Measurements from ENCODE around the gene FBLN5. TPM values are rescaled to one million over a fixed set of nuclear protein-coding genes. Genes with fewer than 3 reads are reported as not detected.
A peak's percentile ranks its signal among the peaks of the same experiment; 100 is the strongest.

The FBLN5 gene
- total RNA-seq, 2 experiments from 2014 or later, result 1.3 to 1.4 TPM

DNA sequence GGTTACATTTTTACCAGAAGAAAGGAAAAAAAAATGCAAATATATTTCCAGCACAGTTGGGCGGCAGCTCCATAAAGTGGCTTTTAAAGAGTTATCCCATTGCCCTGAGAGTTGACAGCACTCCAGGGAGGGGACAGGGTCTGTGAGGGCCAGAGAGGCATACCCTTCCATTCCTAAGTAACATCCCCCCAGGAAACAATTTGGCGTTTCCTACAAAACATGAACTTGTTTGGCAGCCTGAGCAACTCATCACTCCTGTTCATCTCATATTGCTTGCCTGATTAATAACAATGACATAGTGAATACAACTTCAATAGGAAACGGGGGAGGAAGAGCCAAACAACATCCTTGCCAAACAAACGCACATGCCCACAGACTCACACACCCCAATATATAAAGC lies 103.5 kb downstream of the FBLN5 start:
- ChIA-PET CTCF (no interaction called here), POLR2A (interaction anchor here (1.7 kb wide), 1 partner anchor 23 kb away, joined by 7 read pairs; the partner anchor contains the start of gene TC2N)
- DNase-seq (no peak), ATAC-seq (no peak)
- peaks cover 8% of the 10 kb centered on the region for H3K36me3 Mint-ChIP-seq (ENCODE audit: low read depth)
- H3K4me3 Mint-ChIP-seq, result no peak overlapping the region
- TF ChIP-seq, protein P1, sequence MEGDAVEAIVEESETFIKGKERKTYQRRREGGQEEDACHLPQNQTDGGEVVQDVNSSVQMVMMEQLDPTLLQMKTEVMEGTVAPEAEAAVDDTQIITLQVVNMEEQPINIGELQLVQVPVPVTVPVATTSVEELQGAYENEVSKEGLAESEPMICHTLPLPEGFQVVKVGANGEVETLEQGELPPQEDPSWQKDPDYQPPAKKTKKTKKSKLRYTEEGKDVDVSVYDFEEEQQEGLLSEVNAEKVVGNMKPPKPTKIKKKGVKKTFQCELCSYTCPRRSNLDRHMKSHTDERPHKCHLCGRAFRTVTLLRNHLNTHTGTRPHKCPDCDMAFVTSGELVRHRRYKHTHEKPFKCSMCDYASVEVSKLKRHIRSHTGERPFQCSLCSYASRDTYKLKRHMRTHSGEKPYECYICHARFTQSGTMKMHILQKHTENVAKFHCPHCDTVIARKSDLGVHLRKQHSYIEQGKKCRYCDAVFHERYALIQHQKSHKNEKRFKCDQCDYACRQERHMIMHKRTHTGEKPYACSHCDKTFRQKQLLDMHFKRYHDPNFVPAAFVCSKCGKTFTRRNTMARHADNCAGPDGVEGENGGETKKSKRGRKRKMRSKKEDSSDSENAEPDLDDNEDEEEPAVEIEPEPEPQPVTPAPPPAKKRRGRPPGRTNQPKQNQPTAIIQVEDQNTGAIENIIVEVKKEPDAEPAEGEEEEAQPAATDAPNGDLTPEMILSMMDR (IDR thresholded peaks at IDR 0.05), result no peak
- H3K9me3 Mint-ChIP-seq, result no peaks in the 10 kb centered on the region
- peaks cover 58% of the 10 kb centered on the region for H3K4me1 Mint-ChIP-seq (ENCODE audit: low read depth)
- intact Hi-C loops (cut with micrococcal nuclease), result no loop called here
- no peaks in the 10 kb centered on the region for H3K27me3 Mint-ChIP-seq
- no peak overlapping the region for H3K27ac Mint-ChIP-seq

DNA sequence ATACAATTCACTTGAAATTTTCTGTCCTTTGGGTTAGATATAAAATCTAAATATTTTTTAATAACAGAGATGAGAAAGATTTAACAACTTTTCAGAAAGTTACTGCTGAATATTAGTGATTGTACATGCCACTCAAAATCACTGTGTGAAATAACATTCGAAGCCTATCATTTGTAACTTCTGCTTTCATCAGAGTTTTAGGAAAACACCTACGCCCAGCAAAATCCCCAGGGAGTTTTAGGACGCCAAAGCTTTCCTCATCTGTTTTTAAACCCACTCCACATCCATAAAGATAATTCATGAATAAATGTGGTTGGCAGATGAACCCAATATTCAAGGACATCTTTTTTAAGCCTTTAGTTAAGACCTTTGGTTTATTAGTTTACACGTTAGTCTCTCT lies 104.1 kb downstream of the FBLN5 start:
- ChIA-PET POLR2A (no interaction called here), CTCF (no interaction called here)
- intact Hi-C loops (cut with micrococcal nuclease), result no loop called here
- Mint-ChIP-seq H3K27ac (no peak overlapping the region), H3K36me3 (ENCODE audit: low read depth) (peaks cover 9% of the 10 kb centered on the region), H3K9me3 (no peaks in the 10 kb centered on the region), H3K27me3 (no peaks in the 10 kb centered on the region), H3K4me3 (no peak overlapping the region), H3K4me1 (ENCODE audit: low read depth) (peaks cover 58% of the 10 kb centered on the region)
- TF ChIP-seq, protein P1 (IDR thresholded peaks at IDR 0.05), result no peak
- DNase-seq (no peak), ATAC-seq (no peak)

DNA sequence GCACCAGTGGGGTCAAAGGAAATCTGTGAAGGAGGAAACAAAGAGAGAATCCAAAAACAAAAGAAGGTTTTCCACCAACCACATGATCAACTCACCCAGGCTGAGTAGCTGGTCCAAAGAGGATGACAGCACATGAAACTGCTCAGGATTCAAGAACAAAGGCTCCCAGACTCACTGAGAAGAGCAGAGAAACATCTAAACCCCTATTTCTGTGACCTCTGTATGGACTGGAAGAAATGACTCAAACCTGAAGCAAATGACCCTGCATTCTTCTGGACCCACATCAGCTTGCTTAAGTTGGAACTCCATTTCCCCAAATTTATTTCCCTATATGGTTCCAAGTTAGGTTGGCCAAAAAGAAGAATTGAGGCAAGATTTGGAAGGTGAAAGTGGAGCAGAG lies 106.4 kb downstream of the FBLN5 start:
- ChIA-PET CTCF (interaction anchor here (0.9 to 1.1 kb wide), 2 partner anchors 10 to 59 kb away, joined by 3 to 4 read pairs; no protein-coding TSS in a partner anchor), POLR2A (no interaction called here)
- DNase-seq, result no peak
- Mint-ChIP-seq H3K9me3 (no peaks in the 10 kb centered on the region), H3K27ac (peak overlapping the region; percentile 13), H3K4me3 (no peak overlapping the region), H3K4me1 (ENCODE audit: low read depth) (peaks cover 65% of the 10 kb centered on the region), H3K27me3 (no peaks in the 10 kb centered on the region), H3K36me3 (ENCODE audit: low read depth) (peaks cover 7% of the 10 kb centered on the region)
- intact Hi-C loops (cut with micrococcal nuclease), result no loop called here
- ATAC-seq, result no peak
- TF ChIP-seq, protein P1 (IDR thresholded peaks at IDR 0.05), result no peak

DNA sequence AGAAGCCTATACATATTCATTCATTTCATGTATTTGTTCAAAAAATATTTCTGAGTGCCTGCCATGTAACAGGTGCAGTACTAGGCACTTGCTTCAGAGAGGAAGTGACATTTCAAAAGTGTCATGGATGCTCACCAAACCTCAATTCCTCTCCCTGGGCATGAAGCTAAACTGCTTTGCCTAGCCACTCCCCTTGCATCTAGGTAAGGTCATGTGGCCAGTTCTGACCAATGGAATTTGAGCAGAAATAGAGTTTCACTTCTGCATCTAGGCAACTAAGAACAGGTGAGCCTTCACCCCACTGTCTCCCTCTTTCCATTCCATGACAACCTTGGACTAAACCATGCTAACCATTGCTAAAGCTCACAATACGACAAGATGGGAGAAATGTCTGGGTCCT lies 107.7 kb downstream of the FBLN5 start:
- ATAC-seq, result no peak
- CTCF ChIA-PET, result interaction anchor here (1.0 to 1.9 kb wide), 2 partner anchors 15 to 190 kb away, joined by 3 to 9 read pairs; no protein-coding TSS in a partner anchor
- H3K4me3 Mint-ChIP-seq, result no peak overlapping the region
- TF ChIP-seq, protein P1 (IDR thresholded peaks at IDR 0.05), result no peak
- DNase-seq, result peak; percentile 17
- POLR2A ChIA-PET, result interaction anchor here (0.5 to 2.5 kb wide), 2 partner anchors 23 to 227 kb away, joined by 3 to 5 read pairs; no protein-coding TSS in a partner anchor
- no peak overlapping the region for H3K27ac Mint-ChIP-seq
- peaks cover 69% of the 10 kb centered on the region for H3K4me1 Mint-ChIP-seq (ENCODE audit: low read depth)
- H3K9me3 Mint-ChIP-seq, result no peaks in the 10 kb centered on the region
- intact Hi-C loops (cut with micrococcal nuclease), result loop anchor here (5.0 kb wide), 1 partner anchor 33 kb away; no protein-coding TSS in a partner anchor
- peaks cover 6% of the 10 kb centered on the region for H3K36me3 Mint-ChIP-seq (ENCODE audit: low read depth)
- no peaks in the 10 kb centered on the region for H3K27me3 Mint-ChIP-seq

DNA sequence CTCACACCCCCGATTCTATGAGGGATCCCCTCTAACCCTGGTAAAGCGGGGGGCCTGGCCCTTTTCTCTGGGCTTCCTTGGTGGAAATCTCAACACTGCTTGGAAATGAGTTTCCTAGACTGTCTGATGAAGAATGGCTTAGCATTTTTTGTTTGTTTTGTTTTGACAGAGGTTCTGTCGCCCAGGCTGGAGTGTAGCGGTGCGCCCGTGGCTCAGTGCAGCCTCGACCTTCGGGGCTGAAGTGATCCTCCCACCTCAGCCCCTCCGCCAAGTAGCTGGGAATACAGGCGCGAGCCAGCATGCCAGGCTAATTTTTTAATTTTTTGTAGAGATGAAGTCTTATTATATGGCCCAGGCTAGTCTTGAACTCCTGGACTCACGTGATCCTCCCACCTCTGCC lies 110.4 kb downstream of the FBLN5 start:
- ChIA-PET POLR2A (interaction anchor here (3.1 kb wide), 1 partner anchor 9 kb away, joined by 8 read pairs; no protein-coding TSS in a partner anchor), CTCF (no interaction called here)
- Mint-ChIP-seq H3K4me1 (ENCODE audit: low read depth) (peaks cover 72% of the 10 kb centered on the region), H3K27me3 (no peaks in the 10 kb centered on the region), H3K4me3 (peak overlapping the region; percentile 89), H3K27ac (peak overlapping the region; percentile 91), H3K36me3 (ENCODE audit: low read depth) (peaks cover 8% of the 10 kb centered on the region), H3K9me3 (no peaks in the 10 kb centered on the region)
- intact Hi-C loops (cut with micrococcal nuclease), result loop anchor here (5.0 kb wide), 1 partner anchor 35 kb away; no protein-coding TSS in a partner anchor
- DNase-seq (no peak), ATAC-seq (no peak)
- TF ChIP-seq, protein P1 (IDR thresholded peaks at IDR 0.05), result no peak

Data from activated CD8-positive, alpha-beta T cell treated with anti-CD3 and anti-CD28 coated beads for 36 hours (primary cell).